DMS53 (cell line): Measurements from ENCODE around the gene GRK2.
"Not testable (repeated sequence)": the region's sequence is repeated elsewhere in the genome, so short reads cannot be mapped to it uniquely, and the experiment has no call there.

Source experiments
- DNase-seq: peaks from one replicate; lab custom pipeline; 2025; lab: John Stamatoyannopoulos, UW

GRK2 gene

DNA sequence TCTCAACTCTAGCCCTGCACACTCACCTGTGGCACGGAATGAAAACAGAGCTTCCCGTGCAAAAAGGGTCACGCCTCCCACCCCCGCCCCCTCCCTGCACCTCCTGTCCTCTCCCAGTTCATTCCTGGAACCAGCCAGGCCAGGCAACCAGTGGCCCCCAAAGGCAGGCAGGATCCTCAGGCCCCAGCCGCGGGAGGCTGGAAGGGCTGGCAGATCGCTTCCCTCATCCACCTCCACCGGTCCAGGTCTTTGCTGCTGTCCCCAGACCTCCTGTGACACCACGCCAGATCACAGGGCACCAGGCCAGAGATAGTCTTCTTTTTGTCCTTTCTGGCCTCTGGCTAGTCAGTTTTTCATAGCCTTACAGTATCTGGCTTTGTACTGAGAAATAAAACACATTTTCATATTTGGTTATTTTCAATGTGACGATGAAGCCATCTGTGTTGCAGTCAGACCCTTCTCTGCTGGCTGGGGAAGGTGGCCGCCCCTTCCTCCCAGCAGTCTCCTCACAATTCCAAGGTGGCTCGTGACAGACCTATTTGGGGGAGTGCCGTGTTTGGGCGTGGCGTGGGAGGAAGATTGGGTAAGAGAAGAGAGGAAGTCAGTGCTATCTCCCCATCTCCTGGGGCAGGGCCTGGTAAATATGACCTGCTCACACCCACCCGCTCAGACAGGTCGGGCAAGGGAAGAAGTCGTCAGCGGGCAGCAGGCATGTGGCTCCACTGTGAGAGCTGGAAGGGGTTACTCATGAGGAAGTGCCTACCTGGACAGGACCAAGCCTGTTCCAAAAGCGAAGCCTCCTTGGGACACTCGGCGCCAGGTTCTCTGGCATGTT is 46.1 kb downstream of the GRK2 start:
- DNase-seq, result no peak

DNA sequence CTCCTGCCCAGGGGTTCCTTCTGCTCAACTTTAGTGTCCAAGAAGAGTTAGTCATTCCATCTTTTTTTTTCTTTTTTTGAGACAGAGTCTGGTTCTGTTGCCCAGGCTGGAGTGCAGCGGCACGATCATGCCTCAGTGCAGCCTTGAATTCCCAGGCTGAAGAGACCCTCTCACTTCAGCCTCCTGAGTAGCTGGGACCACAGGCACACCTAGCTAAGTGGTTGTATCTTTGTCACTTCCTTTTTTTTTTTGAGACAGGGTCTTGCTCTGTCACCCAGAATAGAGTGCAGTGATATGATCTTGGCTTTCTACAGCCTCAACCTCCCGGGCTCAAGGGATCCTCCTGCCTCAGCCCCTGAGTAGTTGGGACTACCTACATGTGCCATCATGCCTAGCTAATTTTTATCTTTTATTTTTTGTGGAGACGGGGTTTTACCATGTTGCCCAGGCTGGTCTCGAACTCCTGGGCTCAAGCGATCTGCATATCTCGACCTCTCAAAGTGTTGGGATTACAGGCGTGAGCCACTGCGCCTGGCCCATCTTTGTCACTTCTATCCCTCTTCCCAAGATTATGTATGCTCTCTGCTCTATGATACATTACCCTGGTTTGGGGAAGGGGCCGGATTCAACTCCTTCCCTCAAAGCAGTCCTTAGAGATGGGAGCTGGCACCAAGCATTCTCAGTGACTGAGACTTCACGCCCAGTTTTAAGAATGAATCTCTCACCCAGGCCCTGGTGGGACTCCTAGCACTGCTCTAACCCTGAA is 47.0 kb downstream of the GRK2 start:
- DNase-seq, result no peak

DNA sequence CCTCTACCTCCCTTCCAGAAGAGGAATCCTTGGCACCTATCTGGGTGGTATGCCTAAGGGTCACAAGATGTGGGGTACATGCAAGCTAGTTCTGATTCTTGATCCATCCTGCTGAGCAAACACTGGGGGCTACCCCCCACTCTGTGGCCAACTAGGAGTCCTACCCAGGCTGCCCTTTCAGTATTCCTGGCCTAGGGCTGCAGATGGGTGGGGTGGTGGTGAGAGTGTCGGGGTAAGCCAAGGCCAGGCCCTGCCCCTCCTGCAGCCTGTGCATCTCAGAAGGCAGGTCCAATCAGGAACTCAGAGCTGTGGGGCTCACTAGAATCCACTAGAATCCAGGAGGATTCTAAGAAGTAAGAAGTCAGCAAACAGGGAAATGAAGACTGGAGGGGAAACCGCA is 47.9 kb downstream of the GRK2 start:
- no peak for DNase-seq

DNA sequence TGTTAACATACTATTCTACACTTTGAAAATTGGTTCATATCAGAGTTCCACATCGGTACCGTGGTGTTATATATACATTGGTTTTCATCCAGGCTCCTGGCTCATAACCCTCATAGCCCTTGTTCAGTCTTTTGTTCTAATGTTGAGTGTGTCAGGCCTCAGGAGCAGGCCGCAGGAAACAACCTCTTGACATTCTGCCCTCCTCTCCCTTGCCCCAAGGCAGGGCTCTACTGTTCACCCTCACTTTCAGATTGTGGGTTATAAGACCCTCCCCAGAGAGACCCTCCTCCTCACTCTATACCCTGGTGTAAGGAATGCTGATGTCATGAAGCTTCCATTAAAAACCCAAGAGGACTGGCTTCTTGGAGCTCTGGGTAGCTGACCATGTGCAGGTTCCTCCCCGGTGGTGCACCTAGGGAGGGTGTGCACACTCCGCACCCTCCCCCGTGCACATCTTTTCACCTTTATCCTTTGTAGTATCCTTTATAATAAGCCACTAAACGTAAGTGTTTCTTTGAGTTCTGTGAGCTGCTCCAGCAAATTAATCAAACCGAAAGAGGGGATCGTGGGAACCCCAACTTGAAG is 49.1 kb downstream of the GRK2 start:
- DNase-seq, result peak; percentile 54

DNA sequence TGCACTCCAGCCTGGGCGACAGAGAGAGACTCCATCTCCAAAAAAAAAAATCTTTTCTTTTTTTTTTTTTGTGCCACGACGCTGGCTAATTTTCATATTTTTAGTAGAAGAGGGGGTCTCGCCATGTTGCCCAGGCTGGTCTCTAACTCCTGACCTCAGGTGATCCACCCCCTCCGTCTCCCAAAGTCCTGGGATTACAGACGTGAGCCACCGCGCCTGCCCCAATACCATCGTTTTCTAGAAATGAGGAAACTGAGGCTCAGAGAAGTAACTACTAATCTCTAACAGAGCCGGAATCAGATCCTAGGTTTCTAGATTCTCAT is 50.6 kb downstream of the GRK2 start:
- DNase-seq, result no peak

DNA sequence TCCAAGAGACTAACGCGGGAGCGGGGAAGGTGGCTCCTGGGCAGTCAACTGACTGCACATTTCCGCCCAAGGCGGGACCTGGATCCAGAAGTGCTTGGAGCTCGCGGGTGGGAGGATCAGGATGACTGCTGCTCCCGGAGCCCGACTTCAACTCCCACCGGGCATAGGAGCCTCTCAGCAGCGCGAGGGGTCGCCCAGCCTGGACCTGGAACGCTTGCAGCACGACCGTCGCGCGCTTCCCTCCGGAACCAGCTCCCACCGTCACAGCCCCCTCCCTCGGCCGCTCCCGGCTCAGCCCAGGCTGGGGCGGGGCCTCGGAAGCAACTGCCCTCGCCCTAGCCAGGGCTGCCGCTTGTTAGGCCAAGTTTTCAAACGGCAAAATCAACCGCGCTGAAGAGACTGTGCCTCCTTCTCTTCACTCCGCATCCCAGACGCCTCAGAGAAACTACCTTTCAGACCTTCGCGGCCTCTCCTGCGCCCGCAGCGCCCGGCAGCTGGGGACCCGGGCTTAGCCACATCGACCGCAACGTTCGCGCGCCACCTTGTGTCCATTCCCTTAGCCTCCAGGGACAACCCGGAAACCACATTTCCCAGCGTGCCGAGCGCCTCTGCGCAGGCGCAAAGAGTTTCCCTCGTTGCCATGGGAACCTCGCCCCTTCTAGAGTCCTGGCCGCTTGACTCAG is 51.1 kb downstream of the GRK2 start:
- DNase-seq, result peak; percentile 99

DNA sequence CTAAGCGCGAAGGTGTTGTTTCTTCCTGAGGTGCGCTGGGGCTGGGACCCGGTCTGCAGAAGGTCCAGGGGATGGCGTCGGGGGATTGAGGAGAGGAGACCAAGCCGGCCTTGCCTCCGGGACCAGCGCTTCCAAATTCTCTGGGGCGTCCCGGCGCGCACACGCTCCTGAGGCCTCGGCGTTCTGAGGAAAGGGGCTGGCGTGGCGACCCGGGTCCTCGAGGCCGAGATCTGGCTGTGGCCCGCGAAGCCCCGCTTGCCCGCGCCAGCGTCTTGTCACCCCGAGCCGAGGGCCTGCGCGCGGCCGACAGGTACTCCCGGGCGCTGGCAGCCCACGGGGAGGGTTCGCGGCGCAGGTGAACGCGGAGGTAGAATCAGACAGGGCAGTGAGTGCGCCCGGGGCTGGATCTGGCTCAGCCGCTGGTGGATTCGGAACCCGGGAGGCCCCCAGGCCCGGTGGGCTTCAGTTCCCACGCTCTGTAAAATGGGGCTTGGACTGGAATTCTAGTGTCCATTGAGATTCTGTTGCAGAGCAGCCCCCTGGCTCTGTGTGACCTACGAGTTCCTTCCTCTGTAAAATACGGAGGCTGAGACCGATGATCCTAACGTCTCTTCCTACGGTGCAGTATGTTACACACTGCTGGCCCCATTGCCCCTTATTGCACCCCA is 51.7 kb downstream of the GRK2 start:
- peak; percentile 88 for DNase-seq

DNA sequence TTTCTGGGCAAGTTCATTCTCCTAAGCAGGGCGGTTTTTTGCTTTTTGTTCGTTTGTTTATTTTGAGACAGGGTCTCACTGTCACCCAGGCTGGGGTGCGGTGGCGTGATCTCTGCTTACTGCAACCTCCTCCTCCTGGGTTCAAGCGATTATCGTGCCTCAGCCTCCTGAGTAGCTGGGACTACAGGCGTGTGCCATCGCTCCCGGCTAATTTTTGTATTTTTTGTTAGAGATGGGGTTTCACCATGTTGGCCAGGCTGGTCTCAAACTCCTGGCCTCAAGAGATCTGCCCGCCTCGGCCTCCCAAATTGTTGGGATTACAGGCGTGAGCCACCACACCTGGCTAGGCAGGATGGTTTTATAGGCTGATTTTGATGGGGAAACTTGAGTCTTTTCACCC is 52.6 kb downstream of the GRK2 start:
- DNase-seq, result not testable (repeated sequence)

DNA sequence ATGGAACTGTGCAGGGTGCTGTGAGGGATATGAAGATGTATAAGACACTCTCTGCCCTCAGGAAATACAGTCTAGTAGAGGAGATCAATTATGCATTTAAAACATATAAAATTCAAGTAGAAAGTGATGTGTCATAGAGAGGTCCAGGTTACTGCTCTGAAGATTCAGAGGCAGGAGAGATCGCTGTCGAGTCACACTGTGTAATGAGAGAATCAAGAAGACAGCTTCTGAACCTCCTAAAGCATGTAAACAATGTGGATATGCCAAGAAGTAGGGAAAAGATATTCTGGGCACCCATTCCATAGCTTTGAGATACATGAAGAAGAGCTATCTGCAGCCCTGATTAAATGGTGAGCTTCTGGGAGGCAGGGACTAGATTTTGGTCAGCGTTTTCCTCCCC is 53.7 kb downstream of the GRK2 start:
- no peak for DNase-seq

DNA sequence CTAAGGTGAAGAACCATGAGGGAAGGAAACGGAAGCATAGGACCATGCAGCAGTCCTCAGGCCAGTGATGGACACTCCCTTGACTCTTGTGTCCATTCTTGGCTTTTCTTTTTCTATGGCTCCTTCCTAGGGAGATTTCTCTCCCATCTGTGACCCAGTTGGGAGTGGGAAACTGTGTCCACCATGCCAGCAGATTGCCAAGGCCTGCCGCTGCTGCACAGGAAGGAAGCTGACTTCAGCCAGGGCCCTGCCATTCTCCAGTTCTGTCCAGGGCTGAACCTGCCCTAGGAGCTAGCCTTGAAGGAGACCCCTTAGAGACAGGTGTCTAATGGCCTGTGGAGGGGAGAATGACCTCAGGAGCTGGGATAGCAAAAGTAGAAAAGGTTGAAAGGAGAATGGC is 54.4 kb downstream of the GRK2 start:
- DNase-seq, result no peak

DNA sequence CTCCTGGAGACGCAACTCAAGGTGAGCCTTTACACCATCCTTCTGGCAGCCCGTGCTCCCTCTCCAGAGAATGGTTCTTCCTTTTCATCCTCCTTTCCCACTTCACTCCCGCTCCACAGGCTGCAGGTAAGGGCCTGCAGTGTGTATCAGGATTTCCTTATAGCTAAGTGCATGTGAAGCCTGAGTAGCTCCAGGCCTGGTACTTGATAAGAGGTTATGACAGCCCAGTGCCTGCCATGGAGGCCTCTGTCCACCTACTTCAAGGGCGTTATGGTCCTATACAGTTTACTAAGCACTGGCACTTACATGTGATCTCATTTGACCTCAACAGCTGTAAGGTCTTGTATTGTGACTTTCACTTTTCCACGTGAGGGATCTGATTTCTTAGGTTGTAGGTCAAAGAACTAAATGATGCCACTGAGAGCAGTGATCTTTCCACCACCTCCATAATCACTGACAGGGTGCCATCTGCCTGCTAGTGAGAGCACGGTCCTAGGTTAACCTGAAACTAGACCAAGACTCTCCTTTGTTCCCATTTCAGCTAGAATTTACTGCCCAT is 55.1 kb downstream of the GRK2 start:
- no peak for DNase-seq

DNA sequence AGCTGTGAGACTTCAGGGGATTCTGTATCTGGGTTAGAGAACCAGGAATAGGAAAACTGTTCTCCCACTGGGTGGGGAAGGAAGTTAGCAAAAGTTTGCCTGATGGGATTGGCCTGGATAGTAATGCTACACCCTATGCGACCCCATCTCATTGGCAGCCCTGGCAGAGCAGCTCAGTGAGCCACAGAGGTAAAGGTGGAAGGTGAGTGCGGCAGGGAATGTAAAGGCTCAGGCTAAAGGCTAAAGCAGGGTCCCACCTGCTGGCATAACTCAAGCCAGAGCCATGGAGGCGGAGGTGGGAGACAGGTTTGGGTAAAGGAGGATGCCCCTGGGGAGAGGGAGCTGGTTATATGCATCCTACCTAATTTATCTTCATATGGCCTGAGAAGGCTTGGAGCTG is 55.8 kb downstream of the GRK2 start:
- no peak for DNase-seq

DNA sequence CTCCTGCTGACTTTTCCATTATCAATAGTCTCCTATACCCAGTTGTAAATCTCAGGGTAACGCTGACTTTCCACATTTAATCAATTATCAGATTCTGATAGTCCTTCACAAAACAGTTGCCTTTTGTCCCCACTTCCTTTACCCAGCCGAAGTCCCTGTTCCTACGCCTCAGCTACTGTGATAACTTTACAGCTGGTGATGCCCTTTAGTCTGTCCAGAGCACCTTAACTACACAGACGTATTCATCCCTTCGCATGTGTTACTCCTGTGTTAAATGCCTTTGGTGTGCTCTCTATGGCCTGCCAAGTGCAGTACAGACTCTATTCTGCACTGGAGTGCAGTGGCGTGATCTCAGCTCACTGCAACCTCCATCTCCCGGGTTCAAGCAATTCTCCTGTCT is 57.3 kb downstream of the GRK2 start:
- no peak for DNase-seq

DNA sequence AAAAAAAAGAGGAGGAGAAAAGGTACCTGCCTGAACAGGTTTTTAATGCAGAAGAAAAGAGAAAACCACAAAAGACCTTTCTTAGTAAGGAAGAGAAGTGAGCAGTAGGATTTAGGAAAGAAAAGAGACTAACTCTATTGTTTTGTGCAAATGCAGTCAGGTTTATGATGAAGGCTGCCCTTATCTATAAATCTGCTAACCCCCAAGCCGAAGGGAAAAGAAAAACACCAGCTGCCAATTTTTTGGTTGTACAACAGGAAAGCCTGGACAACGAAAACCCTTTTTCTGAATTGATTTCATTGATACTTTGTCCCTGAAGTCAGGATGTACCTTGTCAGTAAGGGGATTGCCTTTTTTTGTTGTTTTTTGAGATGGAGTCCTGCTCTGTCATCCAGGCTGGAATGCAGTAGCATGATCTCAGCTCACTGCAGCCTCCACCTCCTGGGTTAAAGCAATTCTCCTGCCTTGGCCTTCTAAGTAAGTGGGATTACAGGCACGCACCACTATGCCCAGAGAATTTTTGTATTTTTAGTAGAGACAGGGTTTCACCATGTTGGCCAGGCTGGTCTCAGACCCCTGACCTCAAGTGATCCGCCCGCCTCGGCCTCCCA is 65.9 kb downstream of the GRK2 start:
- DNase-seq, result no peak
